ENCODE measurements around the gene PCOLCE2. TPM values are rescaled to one million over a fixed set of nuclear protein-coding genes. Genes with fewer than 3 reads are reported as not detected.

PCOLCE2 gene
- total and polyA plus RNA-seq, 3 donors from 2014 or later = 10.7 to 15.4 (median 14.4) TPM

DNA sequence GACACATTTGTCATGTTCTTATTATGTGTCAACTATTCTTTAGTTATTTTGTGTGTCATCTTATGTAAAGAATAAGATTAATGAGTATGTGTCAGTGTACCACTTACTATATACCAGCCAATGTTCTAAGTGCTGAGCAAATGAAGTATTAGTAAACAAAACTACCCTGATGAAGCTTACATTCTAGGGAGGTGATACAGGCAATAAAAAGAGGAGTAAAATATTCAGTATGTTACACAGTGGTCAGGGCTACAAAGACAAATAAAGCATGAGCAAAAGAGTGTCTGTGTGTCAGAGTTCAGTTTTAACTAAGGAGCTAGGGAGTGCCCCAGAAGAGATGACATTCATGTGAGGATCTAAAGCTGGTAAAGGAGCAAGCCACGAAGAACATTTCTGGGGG is 86.0 kb downstream of the PCOLCE2 start:
- no peak for DNase-seq
- H3K4me3 ChIP-seq = no peak overlapping the region
- intact Hi-C loops (cut with DNase I; ENCODE audit: low total_unique reads) = no loop called here
- no peaks in the 10 kb centered on the region for H3K4me1 ChIP-seq
- no peak overlapping the region for H3K27ac ChIP-seq
- H3K9me3 ChIP-seq = no peaks in the 10 kb centered on the region
- TF ChIP-seq POLR2A (IDR thresholded peaks at IDR 0.05) = no peak
- no peak for TF ChIP-seq CTCF (IDR thresholded peaks at IDR 0.05)
- WGBS, 2 donors = 71 to 77% methylated on average over 1 of the region's 1 CpG
- H3K27me3 ChIP-seq = no peaks in the 10 kb centered on the region
- H3K36me3 ChIP-seq (ENCODE audit: low read depth, missing control alignments) = no peaks in the 10 kb centered on the region

DNA sequence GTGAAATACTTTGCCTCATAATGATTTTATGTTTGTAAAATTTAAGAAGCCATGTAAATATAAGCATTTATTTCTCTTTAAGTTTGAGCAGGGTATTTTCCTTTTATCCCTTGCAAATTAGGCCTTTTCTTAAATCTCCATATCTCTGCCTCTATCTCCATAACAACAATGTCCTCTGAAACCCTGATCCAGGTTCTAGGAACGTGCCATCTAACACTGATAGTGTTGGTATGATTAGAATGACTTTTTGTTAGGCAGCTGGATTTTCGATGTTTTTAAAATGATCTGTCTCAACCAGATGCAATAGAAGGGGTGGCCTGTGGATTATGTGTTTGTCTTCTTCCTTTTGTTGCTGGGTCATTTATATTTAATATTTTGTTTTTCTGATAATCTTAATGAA is 87.1 kb downstream of the PCOLCE2 start:
- Histone ChIP-seq H3K9me3 (no peaks in the 10 kb centered on the region), H3K27me3 (no peaks in the 10 kb centered on the region), H3K27ac (no peak overlapping the region), H3K36me3 (ENCODE audit: low read depth, missing control alignments) (no peaks in the 10 kb centered on the region), H3K4me1 (no peaks in the 10 kb centered on the region), H3K4me3 (no peak overlapping the region)
- intact Hi-C loops (cut with DNase I; ENCODE audit: low total_unique reads) = no loop called here
- 86% methylated on average over 2 of the region's 2 CpGs for WGBS, 2 donors
- no peak for DNase-seq
- no peak for TF ChIP-seq POLR2A (IDR thresholded peaks at IDR 0.05)
- TF ChIP-seq CTCF (IDR thresholded peaks at IDR 0.05) = no peak

DNA sequence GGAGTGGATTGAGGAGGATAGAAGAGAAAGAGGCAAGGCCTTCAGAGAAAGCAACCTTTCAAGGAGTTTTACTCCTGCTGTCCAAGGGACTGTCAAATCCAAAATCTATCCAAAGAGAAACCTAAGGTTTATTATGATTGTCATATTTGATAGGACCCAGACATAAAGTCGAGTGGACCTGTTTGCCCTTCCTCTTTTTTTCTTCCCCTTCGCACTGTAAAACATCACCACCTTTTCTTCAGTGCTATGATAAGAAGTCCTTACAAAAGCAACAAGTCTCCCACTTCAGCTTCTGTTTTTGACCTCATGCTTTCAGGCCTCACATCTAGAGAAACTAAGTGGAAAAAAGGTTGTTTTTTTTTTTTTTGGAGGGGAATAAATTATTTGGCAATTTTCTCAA is 92.1 kb downstream of the PCOLCE2 start:
- Histone ChIP-seq H3K36me3 (ENCODE audit: low read depth, missing control alignments) (no peaks in the 10 kb centered on the region), H3K27ac (no peak overlapping the region), H3K4me1 (no peaks in the 10 kb centered on the region), H3K27me3 (no peaks in the 10 kb centered on the region), H3K4me3 (no peak overlapping the region), H3K9me3 (no peaks in the 10 kb centered on the region)
- DNase-seq = no peak
- intact Hi-C loops (cut with DNase I; ENCODE audit: low total_unique reads) = no loop called here
- 82 to 84% methylated on average over 2 of the region's 2 CpGs for WGBS, 2 donors
- TF ChIP-seq CTCF (IDR thresholded peaks at IDR 0.05) = no peak
- no peak for TF ChIP-seq POLR2A (IDR thresholded peaks at IDR 0.05)

- H3K27me3 ChIP-seq = no peaks in the 10 kb centered on the region
- intact Hi-C loops (cut with DNase I; ENCODE audit: low total_unique reads) = no loop called here
- no peak for TF ChIP-seq POLR2A (IDR thresholded peaks at IDR 0.05)
- TF ChIP-seq CTCF (IDR thresholded peaks at IDR 0.05) = no peak
- H3K4me1 ChIP-seq = no peaks in the 10 kb centered on the region
- H3K9me3 ChIP-seq = no peaks in the 10 kb centered on the region
- H3K27ac ChIP-seq = no peak overlapping the region
- WGBS, 2 donors = 89 to 95% methylated on average over 1 of the region's 1 CpG
- no peaks in the 10 kb centered on the region for H3K36me3 ChIP-seq (ENCODE audit: low read depth, missing control alignments)
- no peak for DNase-seq
- H3K4me3 ChIP-seq = no peak overlapping the region
Measured at GRCh38 chr3:142795332-142795731, 93.6 kb downstream of the PCOLCE2 start.

DNA sequence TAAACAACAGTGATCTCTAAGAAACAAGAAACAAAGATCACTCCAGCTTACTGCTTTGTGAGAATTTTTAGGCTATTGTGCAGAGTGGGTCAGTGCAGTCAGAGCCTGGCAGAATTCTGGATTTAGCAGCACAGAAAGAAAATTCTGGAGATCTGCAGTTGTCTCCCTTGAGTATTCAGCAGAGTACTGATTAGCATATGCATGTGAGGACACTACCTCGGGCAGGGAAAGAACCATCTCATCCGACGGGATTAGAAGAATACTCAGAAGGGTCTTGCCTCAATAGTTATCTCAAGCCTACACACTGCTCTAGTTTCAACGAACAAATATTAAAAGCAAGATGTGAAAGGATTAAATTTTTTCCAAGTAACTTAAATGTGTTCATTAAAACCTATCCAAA is 94.4 kb downstream of the PCOLCE2 start:
- no peaks in the 10 kb centered on the region for H3K9me3 ChIP-seq
- 71 to 76% methylated on average over 4 of the region's 4 CpGs for WGBS, 2 donors

More for the DNA sequence above, 94.4 kb downstream of the PCOLCE2 start:
- intact Hi-C loops (cut with DNase I; ENCODE audit: low total_unique reads) = no loop called here
- Histone ChIP-seq H3K36me3 (ENCODE audit: low read depth, missing control alignments) (no peaks in the 10 kb centered on the region), H3K27ac (no peak overlapping the region), H3K4me3 (no peak overlapping the region), H3K27me3 (no peaks in the 10 kb centered on the region), H3K4me1 (no peaks in the 10 kb centered on the region)
- DNase-seq = no peak
- no peak for TF ChIP-seq POLR2A (IDR thresholded peaks at IDR 0.05)
- TF ChIP-seq CTCF (IDR thresholded peaks at IDR 0.05) = no peak

All from testis (tissue), 3 donors.